ENCODE results near the gene GIGYF1. TPM values are rescaled to one million over a fixed set of nuclear protein-coding genes. Genes with fewer than 3 reads are reported as not detected.
"Not testable (repeated sequence)": the region's sequence is repeated elsewhere in the genome, so short reads cannot be mapped to it uniquely, and the experiment has no call there.

GIGYF1 gene
- total RNA-seq (10 to 100 TPM; 26.7 to 39.6 (median 32.7) TPM), polyA plus RNA-seq (26.2 TPM)
- long read RNA-seq, donor 1, partial matches to known transcripts, result 5 of 19 reads
- long read RNA-seq, donor 1, other reads (novel, unspliced or antisense), result 14 of 19 reads
- long read RNA-seq, donor 2, partial matches to known transcripts, result 8 of 17 reads
- long read RNA-seq, donor 2, other reads (novel, unspliced or antisense), result 9 of 17 reads
- long read RNA-seq, donor 3, partial matches to known transcripts, result 16 of 20 reads
- long read RNA-seq, donor 3, other reads (novel, unspliced or antisense), result 4 of 20 reads
- long read RNA-seq, donor 4, partial matches to known transcripts, result 1 of 6 reads
- long read RNA-seq, donor 4, other reads (novel, unspliced or antisense), result 5 of 6 reads

- H3K4me1 ChIP-seq (ENCODE audit: control insufficient read depth, insufficient read depth, low read length), result peaks cover 6% of the 10 kb centered on the region
- WGBS, result under 1% methylated on average over 65 of the region's 102 CpGs
- intact Hi-C loops (cut with DNase I), result loop anchor here (5.0 to 10.0 kb wide), 4 partner anchors 72 to 229 kb away; partner anchors contain the start of genes SPACDR (in 2 of the 4) and SLC12A9 (in 1 of the 4)
Observed at GRCh38 chr7:100694098-100694745, at the start of gene GIGYF1. Gene GIGYF1, minus strand, starts transcription at chr7:100694250. Its CDS starts 6,012 bp downstream, at chr7:100688238.

GRCh38 chr7:100739934-100740333, 45.9 kb upstream of the GIGYF1 start:
- intact Hi-C loops (cut with DNase I), result no loop called here
- Histone ChIP-seq H3K4me1 (ENCODE audit: control insufficient read depth, insufficient read depth, low read length) (no peaks in the 10 kb centered on the region), H3K27me3 (ENCODE audit: control insufficient read depth, insufficient read depth) (no peaks in the 10 kb centered on the region), H3K9me3 (ENCODE audit: control insufficient read depth, low read length) (no peaks in the 10 kb centered on the region), H3K27ac (ENCODE audit: low read length) (no peak overlapping the region), H3K4me3 (ENCODE audit: low read length) (no peak overlapping the region)
- WGBS, result no CpG with 5 or more reads among the region's 6 CpGs
- DNase-seq (no peak), ATAC-seq (no peak)

More at GRCh38 chr7:100694098-100694745, at the start of gene GIGYF1:
- ATAC-seq, result peak; percentile 55 to 70
- Histone ChIP-seq H3K27ac (ENCODE audit: low read length) (peak within 1 kb of the TSS; percentile 40), H3K27me3 (ENCODE audit: control insufficient read depth, insufficient read depth) (no peaks in the 10 kb centered on the region), H3K9me3 (ENCODE audit: control insufficient read depth, low read length) (no peaks in the 10 kb centered on the region), H3K4me3 (ENCODE audit: low read length) (peak within 1 kb of the TSS; percentile 83)
- peak; percentile 82 to 93 (median 90) for DNase-seq

DNA sequence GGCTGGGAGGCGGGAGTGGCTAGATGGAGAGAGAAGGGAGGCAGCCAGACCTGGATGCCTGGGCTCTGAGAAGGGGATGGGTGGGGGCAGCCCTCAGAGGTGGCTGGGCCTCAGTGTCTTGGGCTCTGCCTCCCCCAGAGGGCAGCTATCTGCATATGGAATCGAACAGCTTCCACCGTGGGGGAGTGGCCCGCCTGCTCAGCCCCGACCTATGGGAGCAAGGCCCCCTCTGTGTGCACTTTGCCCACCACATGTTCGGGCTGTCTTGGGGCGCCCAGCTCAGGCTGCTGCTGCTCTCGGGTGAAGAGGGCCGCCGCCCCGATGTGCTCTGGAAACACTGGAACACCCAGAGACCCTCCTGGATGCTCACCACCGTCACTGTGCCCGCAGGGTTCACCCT, 42.6 kb upstream of the GIGYF1 start:
- intact Hi-C loops (cut with DNase I), result no loop called here
- H3K4me1 ChIP-seq (ENCODE audit: control insufficient read depth, insufficient read depth, low read length), result no peaks in the 10 kb centered on the region
- H3K27me3 ChIP-seq (ENCODE audit: control insufficient read depth, insufficient read depth), result no peaks in the 10 kb centered on the region
- H3K27ac ChIP-seq (ENCODE audit: low read length), result no peak overlapping the region
- DNase-seq, result no peak
- no peaks in the 10 kb centered on the region for H3K9me3 ChIP-seq (ENCODE audit: control insufficient read depth, low read length)
- no CpG with 5 or more reads among the region's 13 CpGs for WGBS
- ATAC-seq, result peak in 1 of 2 donors; percentile 36
- H3K4me3 ChIP-seq (ENCODE audit: low read length), result no peak overlapping the region

DNA sequence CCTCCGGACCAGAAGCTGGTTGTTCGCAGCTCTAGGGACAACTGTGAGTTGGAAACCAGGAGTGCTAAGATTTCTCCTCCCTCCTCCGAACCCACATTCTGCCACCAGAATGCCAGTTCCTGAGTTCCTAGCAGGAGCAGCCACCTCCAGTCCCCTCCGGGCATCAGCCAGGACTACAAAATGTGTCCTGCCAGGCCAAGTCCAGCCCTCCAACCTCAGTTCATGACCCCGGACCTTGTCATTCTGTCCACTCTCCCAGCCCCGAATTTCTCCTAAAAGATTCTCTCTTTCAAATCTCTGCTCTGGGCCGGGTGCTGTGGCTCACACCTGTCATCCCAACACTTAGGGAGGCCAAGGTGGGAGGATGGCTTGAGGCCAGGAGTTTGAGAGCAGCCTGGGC, 41.7 kb upstream of the GIGYF1 start:
- no peaks in the 10 kb centered on the region for H3K9me3 ChIP-seq (ENCODE audit: control insufficient read depth, low read length)
- H3K27me3 ChIP-seq (ENCODE audit: control insufficient read depth, insufficient read depth), result no peaks in the 10 kb centered on the region
- H3K4me1 ChIP-seq (ENCODE audit: control insufficient read depth, insufficient read depth, low read length), result no peaks in the 10 kb centered on the region
- WGBS, result no CpG with 5 or more reads among the region's 7 CpGs
- intact Hi-C loops (cut with DNase I), result no loop called here
- no peak overlapping the region for H3K27ac ChIP-seq (ENCODE audit: low read length)
- ATAC-seq, result no peak
- DNase-seq, result no peak
- H3K4me3 ChIP-seq (ENCODE audit: low read length), result no peak overlapping the region

GRCh38 chr7:100731937-100732636, 38.0 kb upstream of the GIGYF1 start:
- ATAC-seq, result no peak
- no peaks in the 10 kb centered on the region for H3K9me3 ChIP-seq (ENCODE audit: control insufficient read depth, low read length)
- intact Hi-C loops (cut with DNase I), result no loop called here
- no CpG with 5 or more reads among the region's 11 CpGs for WGBS
- no peak overlapping the region for H3K27ac ChIP-seq (ENCODE audit: low read length)
- H3K27me3 ChIP-seq (ENCODE audit: control insufficient read depth, insufficient read depth), result no peaks in the 10 kb centered on the region
- no peak overlapping the region for H3K4me3 ChIP-seq (ENCODE audit: low read length)
- H3K4me1 ChIP-seq (ENCODE audit: control insufficient read depth, insufficient read depth, low read length), result no peaks in the 10 kb centered on the region
- no peak for DNase-seq

- no peak overlapping the region for H3K27ac ChIP-seq (ENCODE audit: low read length)
- H3K4me3 ChIP-seq (ENCODE audit: low read length), result no peak overlapping the region
- no peaks in the 10 kb centered on the region for H3K9me3 ChIP-seq (ENCODE audit: control insufficient read depth, low read length)
- DNase-seq (no peak), ATAC-seq (no peak)
- WGBS, result no CpG with 5 or more reads among the region's 3 CpGs
- intact Hi-C loops (cut with DNase I), result no loop called here
- no peaks in the 10 kb centered on the region for H3K4me1 ChIP-seq (ENCODE audit: control insufficient read depth, insufficient read depth, low read length)
- no peaks in the 10 kb centered on the region for H3K27me3 ChIP-seq (ENCODE audit: control insufficient read depth, insufficient read depth)
Observed at GRCh38 chr7:100730136-100730800, 36.2 kb upstream of the GIGYF1 start.

DNA sequence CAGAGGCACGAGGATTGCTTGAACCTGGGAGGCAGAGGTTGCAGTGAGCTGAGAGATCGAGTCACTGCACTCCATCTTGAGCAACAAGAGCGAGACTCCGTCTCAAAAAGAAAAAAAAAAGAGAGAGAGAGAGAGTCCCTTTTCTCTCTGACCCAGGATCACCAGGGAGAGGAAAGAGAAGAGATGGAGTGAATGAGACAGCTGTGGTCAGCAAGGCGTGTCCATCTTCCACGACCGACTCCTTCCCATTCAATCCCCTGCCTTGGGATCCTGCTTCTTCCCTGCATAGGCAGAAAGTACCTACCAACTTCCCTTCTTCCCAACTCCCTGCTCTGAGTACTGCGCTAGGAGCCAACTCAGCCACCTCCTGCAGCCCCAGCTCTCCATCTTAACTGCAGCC, 34.1 kb upstream of the GIGYF1 start:
- Histone ChIP-seq H3K27ac (ENCODE audit: low read length) (no peak overlapping the region), H3K9me3 (ENCODE audit: control insufficient read depth, low read length) (no peaks in the 10 kb centered on the region), H3K4me3 (ENCODE audit: low read length) (no peak overlapping the region), H3K27me3 (ENCODE audit: control insufficient read depth, insufficient read depth) (no peaks in the 10 kb centered on the region), H3K4me1 (ENCODE audit: control insufficient read depth, insufficient read depth, low read length) (no peaks in the 10 kb centered on the region)
- ATAC-seq, result no peak
- 76% methylated on average over 8 of the region's 8 CpGs for WGBS
- intact Hi-C loops (cut with DNase I), result no loop called here
- no peak for DNase-seq

- H3K4me1 ChIP-seq (ENCODE audit: control insufficient read depth, insufficient read depth, low read length), result no peaks in the 10 kb centered on the region
- no peaks in the 10 kb centered on the region for H3K27me3 ChIP-seq (ENCODE audit: control insufficient read depth, insufficient read depth)
- intact Hi-C loops (cut with DNase I), result no loop called here
- DNase-seq, result no peak
- H3K27ac ChIP-seq (ENCODE audit: low read length), result no peak overlapping the region
- WGBS, result 59% methylated on average over 12 of the region's 12 CpGs
- H3K9me3 ChIP-seq (ENCODE audit: control insufficient read depth, low read length), result no peaks in the 10 kb centered on the region
- no peak for ATAC-seq
- H3K4me3 ChIP-seq (ENCODE audit: low read length), result no peak overlapping the region
Observed at GRCh38 chr7:100726996-100727761, 33.1 kb upstream of the GIGYF1 start.

- H3K9me3 ChIP-seq (ENCODE audit: control insufficient read depth, low read length); DNase-seq; H3K4me1 ChIP-seq (ENCODE audit: control insufficient read depth, insufficient read depth, low read length); H3K4me3 ChIP-seq (ENCODE audit: low read length); ATAC-seq; H3K27ac ChIP-seq (ENCODE audit: low read length); intact Hi-C loops (cut with DNase I); H3K27me3 ChIP-seq (ENCODE audit: control insufficient read depth, insufficient read depth): not testable (repeated sequence)
- WGBS, result 93% methylated on average over 2 of the region's 2 CpGs
Observed at GRCh38 chr7:100724364-100724763, 30.3 kb upstream of the GIGYF1 start.

DNA sequence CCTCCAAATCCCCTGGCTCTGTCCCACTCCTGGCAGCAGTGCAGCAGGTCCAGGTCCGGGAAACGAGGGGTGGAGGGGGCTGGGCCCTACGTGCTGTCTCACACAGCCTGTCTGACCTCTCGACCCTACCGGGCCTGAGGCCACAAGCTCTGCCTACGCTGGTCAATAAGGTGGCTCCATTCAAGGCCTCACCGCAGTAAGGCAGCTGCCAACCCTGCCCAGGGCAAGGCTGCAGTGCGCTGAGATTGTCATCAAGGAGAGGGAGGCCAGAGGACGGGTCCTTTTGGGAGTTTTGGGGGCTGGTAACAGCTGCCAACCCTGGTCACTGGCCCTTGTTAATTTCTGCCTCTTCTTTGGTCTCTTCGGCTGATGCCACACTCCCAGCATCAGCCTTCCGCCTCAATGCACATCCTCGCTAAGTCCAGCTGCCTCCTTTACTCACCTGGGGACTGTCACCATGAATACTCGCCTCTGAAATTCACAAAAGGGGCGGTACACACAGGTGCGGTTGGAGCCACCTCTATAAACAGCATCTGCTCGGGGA, 29.8 kb upstream of the GIGYF1 start:
- DNase-seq, result no peak
- H3K27me3 ChIP-seq (ENCODE audit: control insufficient read depth, insufficient read depth), result no peaks in the 10 kb centered on the region
- no peaks in the 10 kb centered on the region for H3K4me1 ChIP-seq (ENCODE audit: control insufficient read depth, insufficient read depth, low read length)
- ATAC-seq, result no peak
- intact Hi-C loops (cut with DNase I), result no loop called here
- no peak overlapping the region for H3K4me3 ChIP-seq (ENCODE audit: low read length)
- H3K9me3 ChIP-seq (ENCODE audit: control insufficient read depth, low read length), result no peaks in the 10 kb centered on the region
- 79% methylated on average over 16 of the region's 16 CpGs for whole genome bisulfite sequencing
- H3K27ac ChIP-seq (ENCODE audit: low read length), result no peak overlapping the region

Measured in right cardiac atrium (tissue), 5 donors.